ENCODE data around the gene CTIF.

DNA sequence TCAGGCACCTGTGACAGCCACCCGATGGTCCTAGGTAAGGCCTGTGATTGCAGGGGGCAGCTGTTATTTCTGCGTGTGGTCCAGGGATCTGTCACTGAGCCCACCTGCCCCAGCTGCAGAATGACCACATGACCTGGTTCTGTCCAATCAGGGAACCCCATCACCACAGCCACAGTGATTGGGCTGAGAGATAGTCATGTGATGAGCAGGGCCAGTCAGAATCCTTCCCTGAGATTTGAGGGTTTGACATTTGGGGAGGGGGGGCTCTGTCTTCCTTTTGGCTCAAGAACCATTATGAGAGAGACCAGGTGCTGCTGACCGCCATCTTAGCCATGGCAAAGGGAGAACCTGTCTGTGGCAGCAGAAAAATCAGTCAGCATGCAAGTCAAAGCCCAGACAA, 264.7 kb downstream of the CTIF start:
- TF ChIP-seq, protein P1, sequence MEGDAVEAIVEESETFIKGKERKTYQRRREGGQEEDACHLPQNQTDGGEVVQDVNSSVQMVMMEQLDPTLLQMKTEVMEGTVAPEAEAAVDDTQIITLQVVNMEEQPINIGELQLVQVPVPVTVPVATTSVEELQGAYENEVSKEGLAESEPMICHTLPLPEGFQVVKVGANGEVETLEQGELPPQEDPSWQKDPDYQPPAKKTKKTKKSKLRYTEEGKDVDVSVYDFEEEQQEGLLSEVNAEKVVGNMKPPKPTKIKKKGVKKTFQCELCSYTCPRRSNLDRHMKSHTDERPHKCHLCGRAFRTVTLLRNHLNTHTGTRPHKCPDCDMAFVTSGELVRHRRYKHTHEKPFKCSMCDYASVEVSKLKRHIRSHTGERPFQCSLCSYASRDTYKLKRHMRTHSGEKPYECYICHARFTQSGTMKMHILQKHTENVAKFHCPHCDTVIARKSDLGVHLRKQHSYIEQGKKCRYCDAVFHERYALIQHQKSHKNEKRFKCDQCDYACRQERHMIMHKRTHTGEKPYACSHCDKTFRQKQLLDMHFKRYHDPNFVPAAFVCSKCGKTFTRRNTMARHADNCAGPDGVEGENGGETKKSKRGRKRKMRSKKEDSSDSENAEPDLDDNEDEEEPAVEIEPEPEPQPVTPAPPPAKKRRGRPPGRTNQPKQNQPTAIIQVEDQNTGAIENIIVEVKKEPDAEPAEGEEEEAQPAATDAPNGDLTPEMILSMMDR (conservative IDR thresholded peaks at IDR 0.05; ENCODE audit: low read length), result no peak
- no peak for TF ChIP-seq EZH2phosphoT487 (IDR thresholded peaks at IDR 0.05; ENCODE audit: borderline replicate concordance, low read depth, low read length)

Measured in OCI-LY7 (cell line).